Astrocyte (in vitro differentiated cells and primary cell): ENCODE measurements around the gene RASEF.
"Not testable (repeated sequence)": the region's sequence is repeated elsewhere in the genome, so short reads cannot be mapped to it uniquely, and the experiment has no call there.

Experiments used
- EZH2 ChIP-seq: IDR thresholded peaks from 2 replicates; pipeline ENCODE4 v1.6.1; 2012; ENCODE audit warnings: mild to moderate bottlenecking, low read length, inconsistent platforms; ENCODE audit not compliant: insufficient read depth
- TF ChIP-seq, protein P1 (sequence below): IDR thresholded peaks from 2 replicates; pipeline ENCODE4 v1.5.1; 2011; ENCODE audit warnings: low read depth, mild to moderate bottlenecking, inconsistent platforms, low read length, moderate library complexity; ENCODE audit not compliant: insufficient read depth

GRCh38 chr9:83072498-83072897 is 9.6 kb upstream of the RASEF start:
- TF ChIP-seq, protein P1, sequence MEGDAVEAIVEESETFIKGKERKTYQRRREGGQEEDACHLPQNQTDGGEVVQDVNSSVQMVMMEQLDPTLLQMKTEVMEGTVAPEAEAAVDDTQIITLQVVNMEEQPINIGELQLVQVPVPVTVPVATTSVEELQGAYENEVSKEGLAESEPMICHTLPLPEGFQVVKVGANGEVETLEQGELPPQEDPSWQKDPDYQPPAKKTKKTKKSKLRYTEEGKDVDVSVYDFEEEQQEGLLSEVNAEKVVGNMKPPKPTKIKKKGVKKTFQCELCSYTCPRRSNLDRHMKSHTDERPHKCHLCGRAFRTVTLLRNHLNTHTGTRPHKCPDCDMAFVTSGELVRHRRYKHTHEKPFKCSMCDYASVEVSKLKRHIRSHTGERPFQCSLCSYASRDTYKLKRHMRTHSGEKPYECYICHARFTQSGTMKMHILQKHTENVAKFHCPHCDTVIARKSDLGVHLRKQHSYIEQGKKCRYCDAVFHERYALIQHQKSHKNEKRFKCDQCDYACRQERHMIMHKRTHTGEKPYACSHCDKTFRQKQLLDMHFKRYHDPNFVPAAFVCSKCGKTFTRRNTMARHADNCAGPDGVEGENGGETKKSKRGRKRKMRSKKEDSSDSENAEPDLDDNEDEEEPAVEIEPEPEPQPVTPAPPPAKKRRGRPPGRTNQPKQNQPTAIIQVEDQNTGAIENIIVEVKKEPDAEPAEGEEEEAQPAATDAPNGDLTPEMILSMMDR = not testable (repeated sequence)
- TF ChIP-seq EZH2 = not testable (repeated sequence)
